ENCODE data around the gene HSPG2.
"Not testable (repeated sequence)": the region's sequence is repeated elsewhere in the genome, so short reads cannot be mapped to it uniquely, and the experiment has no call there.

- TF ChIP-seq, protein P1, sequence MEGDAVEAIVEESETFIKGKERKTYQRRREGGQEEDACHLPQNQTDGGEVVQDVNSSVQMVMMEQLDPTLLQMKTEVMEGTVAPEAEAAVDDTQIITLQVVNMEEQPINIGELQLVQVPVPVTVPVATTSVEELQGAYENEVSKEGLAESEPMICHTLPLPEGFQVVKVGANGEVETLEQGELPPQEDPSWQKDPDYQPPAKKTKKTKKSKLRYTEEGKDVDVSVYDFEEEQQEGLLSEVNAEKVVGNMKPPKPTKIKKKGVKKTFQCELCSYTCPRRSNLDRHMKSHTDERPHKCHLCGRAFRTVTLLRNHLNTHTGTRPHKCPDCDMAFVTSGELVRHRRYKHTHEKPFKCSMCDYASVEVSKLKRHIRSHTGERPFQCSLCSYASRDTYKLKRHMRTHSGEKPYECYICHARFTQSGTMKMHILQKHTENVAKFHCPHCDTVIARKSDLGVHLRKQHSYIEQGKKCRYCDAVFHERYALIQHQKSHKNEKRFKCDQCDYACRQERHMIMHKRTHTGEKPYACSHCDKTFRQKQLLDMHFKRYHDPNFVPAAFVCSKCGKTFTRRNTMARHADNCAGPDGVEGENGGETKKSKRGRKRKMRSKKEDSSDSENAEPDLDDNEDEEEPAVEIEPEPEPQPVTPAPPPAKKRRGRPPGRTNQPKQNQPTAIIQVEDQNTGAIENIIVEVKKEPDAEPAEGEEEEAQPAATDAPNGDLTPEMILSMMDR (IDR thresholded peaks at IDR 0.05) = not testable (repeated sequence)
- TF ChIP-seq POLR2A (IDR thresholded peaks at IDR 0.05) = not testable (repeated sequence)
Observed at GRCh38 chr1:21785764-21786163, 151.3 kb downstream of the HSPG2 start.

Measured in ovary (tissue), 3 donors.